ENCODE measurements around the gene TIGD3.

TIGD3 gene

GRCh38 chr11:65351511-65351910, 3.0 kb upstream of the TIGD3 start:
- no peak for DNase-seq (ENCODE audit: low spot score in 2 of 2)
- Mint-ChIP-seq H3K4me1 (peaks cover 22% of the 10 kb centered on the region), H3K4me3 (no peak overlapping the region), H3K27ac (no peak overlapping the region), H3K36me3 (peaks cover 75% of the 10 kb centered on the region), H3K9me3 (no peaks in the 10 kb centered on the region)
- ATAC-seq = no peak

GRCh38 chr11:65352783-65353182, 1.8 kb upstream of the TIGD3 start:
- Mint-ChIP-seq H3K36me3 (peaks cover 62% of the 10 kb centered on the region), H3K27ac (peak overlapping the region; percentile 43), H3K9me3 (no peaks in the 10 kb centered on the region), H3K4me3 (no peak overlapping the region), H3K4me1 (peaks cover 22% of the 10 kb centered on the region)
- ATAC-seq = no peak
- no peak for DNase-seq (ENCODE audit: low spot score in 2 of 2)

GRCh38 chr11:65353376-65353775, 1.2 kb upstream of the TIGD3 start:
- Mint-ChIP-seq H3K36me3 (peaks cover 56% of the 10 kb centered on the region), H3K27ac (peak overlapping the region; percentile 40), H3K4me1 (peaks cover 22% of the 10 kb centered on the region), H3K9me3 (no peaks in the 10 kb centered on the region), H3K4me3 (peak overlapping the region; percentile 89)
- ATAC-seq = no peak
- no peak for DNase-seq (ENCODE audit: low spot score in 2 of 2)

DNA sequence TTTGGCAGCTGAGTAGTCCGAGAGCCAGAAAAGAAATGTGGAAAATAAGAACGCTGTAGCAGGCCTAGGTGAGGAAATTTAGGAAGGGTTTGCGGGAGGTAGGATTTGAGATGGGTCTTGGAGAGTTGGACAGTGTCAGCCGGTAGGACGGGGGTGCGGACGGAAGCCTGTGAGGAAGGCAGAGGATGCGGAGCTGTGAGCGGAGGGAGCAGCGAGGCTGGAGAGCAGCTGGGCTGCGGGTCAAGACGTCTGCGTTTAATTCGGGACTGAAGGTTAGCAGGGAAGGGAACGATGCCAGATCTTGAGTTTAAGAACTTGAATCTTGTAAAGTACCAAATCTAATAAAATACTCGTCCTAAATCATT, 669 bp upstream of the TIGD3 start:
- Mint-ChIP-seq H3K4me1 (peaks cover 22% of the 10 kb centered on the region), H3K27ac (peak overlapping the region; percentile 40), H3K9me3 (no peaks in the 10 kb centered on the region), H3K4me3 (peak overlapping the region; percentile 89), H3K36me3 (peaks cover 51% of the 10 kb centered on the region)
- ATAC-seq = no peak
- DNase-seq (ENCODE audit: low spot score in 2 of 2) = no peak

DNA sequence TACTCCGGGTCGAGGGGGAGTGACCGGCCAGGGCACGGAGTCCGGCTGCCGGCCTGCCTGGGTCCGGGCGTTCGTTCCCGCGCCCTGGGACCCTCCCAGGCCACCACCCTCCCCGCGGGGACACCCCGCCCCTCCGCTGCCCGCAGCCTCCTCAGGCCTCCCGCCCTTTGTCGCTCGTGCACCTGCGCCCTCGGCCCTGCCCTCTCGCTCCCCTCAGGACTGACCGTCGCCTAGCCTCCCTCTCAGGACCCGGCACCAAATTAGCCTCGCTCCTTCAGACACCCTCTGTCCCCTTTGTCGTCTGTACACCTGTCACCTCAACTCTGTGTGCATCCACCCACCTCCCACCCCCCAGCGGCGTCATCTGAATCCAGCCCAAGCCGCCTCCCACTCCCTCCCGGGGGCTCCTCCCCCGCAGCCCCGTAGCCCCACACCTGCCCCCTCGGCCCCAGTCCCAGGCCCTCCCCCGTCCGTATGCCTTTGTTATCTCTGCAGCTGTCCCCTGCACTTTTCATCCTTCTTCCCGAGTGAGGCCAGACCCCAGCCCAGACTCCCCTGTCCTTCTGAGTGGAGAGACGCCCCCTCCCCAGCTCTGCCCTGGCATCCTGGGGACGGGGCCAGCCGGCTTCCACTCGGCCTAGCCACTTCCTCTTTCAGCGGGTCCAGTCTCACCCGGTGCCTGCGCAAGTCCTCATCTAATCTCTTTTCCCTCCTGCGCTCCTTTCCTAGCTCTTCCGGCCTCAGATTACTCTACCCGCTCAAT, 643 bp downstream of the TIGD3 start:
- peak overlapping the region; percentile 89 for H3K4me3 Mint-ChIP-seq
- peak overlapping the region; percentile 92 for H3K27ac Mint-ChIP-seq
- peaks cover 38% of the 10 kb centered on the region for H3K36me3 Mint-ChIP-seq
- H3K4me1 Mint-ChIP-seq = peaks cover 22% of the 10 kb centered on the region
- DNase-seq (ENCODE audit: low spot score in 2 of 2) = peak in 1 of 2 donors; percentile 68
- no peaks in the 10 kb centered on the region for H3K9me3 Mint-ChIP-seq
- peak; percentile 33 for ATAC-seq

GRCh38 chr11:65355776-65356393, 1.3 kb downstream of the TIGD3 start:
- no peak for ATAC-seq
- peaks cover 22% of the 10 kb centered on the region for H3K4me1 Mint-ChIP-seq
- H3K36me3 Mint-ChIP-seq = peaks cover 31% of the 10 kb centered on the region
- peak overlapping the region; percentile 89 for H3K4me3 Mint-ChIP-seq
- no peak for DNase-seq (ENCODE audit: low spot score in 2 of 2)
- H3K9me3 Mint-ChIP-seq = no peaks in the 10 kb centered on the region
- H3K27ac Mint-ChIP-seq = peak overlapping the region; percentile 92

DNA sequence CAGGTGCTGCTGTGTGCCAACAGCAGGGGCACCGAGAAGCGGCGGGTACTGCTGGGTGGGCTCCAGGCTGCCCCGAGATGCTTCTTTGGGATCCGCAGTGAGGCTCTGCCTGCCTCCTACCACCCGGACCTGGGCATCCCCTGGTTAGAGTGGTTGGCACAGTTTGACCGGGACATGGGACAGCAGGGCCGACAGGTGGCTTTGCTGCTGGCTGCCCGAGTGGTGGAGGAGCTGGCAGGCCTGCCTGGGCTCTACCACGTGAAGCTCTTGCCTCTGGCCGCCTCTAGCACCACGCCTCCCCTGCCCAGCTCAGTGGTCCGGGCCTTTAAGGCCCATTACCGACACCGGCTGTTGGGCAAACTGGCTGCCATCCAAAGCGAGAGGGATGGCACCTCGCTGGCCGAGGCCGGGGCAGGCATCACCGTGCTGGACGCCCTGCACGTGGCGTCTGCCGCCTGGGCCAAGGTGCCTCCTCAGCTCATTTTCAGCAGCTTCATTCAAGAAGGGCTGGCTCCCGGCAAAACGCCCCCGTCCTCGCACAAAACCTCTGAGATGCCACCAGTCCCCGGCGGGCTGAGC, 1.9 kb downstream of the TIGD3 start:
- peak overlapping the region; percentile 89 for H3K4me3 Mint-ChIP-seq
- no peaks in the 10 kb centered on the region for H3K9me3 Mint-ChIP-seq

DNA sequence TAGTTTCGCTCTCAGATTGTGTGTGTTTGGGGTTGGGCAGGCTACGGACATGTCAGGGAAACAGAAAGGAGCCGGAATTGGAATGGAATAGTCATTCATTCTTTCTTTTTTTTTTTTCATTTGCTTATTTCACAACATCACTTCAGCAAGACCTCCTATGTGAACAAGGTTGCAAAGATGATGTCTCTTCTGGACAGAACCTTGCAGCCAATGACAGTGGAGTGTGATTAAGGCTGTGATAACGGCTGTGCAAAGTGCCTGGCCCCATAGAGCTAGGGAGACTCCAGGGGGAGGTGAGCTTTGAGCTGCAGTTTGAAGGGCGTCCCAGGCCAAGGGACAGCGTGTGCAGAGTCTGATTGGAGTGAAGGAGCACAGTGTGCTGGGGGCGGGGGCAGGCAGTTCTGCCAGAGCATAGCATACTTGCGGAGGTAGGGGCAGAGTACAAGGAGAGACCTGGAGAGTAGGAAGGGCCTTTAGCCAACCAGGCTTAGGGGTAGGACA, 3.4 kb downstream of the TIGD3 start:
- Mint-ChIP-seq H3K4me1 (peaks cover 26% of the 10 kb centered on the region), H3K27ac (no peak overlapping the region), H3K36me3 (peaks cover 17% of the 10 kb centered on the region), H3K4me3 (no peak overlapping the region), H3K9me3 (no peaks in the 10 kb centered on the region)
- no peak for DNase-seq (ENCODE audit: low spot score in 2 of 2)
- ATAC-seq = no peak

More for the DNA sequence above, 1.9 kb downstream of the TIGD3 start:
- no peak overlapping the region for H3K27ac Mint-ChIP-seq
- ATAC-seq = no peak
- peaks cover 25% of the 10 kb centered on the region for H3K36me3 Mint-ChIP-seq
- DNase-seq (ENCODE audit: low spot score in 2 of 2) = no peak
- H3K4me1 Mint-ChIP-seq = peaks cover 22% of the 10 kb centered on the region

GRCh38 chr11:65362320-65362931, 7.9 kb downstream of the TIGD3 start:
- H3K27ac Mint-ChIP-seq = peak overlapping the region; percentile 1
- DNase-seq (ENCODE audit: low spot score in 2 of 2) (no peak), ATAC-seq (peak; percentile 80)
- H3K4me1 Mint-ChIP-seq = peaks cover 8% of the 10 kb centered on the region
- H3K4me3 Mint-ChIP-seq = no peak overlapping the region
- no peaks in the 10 kb centered on the region for H3K9me3 Mint-ChIP-seq
- peaks cover 6% of the 10 kb centered on the region for H3K36me3 Mint-ChIP-seq

DNA sequence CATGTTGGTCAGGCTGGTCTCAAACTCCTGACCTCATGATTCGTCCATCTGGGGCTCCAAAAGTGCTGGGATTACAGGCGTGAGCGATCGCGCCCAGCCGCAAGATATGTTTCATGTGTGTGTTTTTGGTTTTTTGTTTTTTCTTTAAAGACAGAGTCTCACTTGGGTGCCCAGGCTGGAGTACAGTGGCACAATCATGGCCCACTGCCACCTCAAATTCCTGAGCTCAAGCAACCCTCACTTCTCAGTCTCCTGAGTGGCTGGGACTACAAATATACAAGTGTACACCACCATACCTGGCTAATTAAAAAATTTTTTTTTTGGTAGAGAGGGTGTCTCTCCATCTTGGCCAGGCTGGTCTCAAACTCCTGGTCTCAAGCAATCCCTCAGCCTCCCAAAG, 8.4 kb downstream of the TIGD3 start:
- ATAC-seq = no peak
- H3K4me1 Mint-ChIP-seq = peaks cover 8% of the 10 kb centered on the region
- no peaks in the 10 kb centered on the region for H3K9me3 Mint-ChIP-seq
- H3K27ac Mint-ChIP-seq = no peak overlapping the region
- DNase-seq (ENCODE audit: low spot score in 2 of 2) = no peak
- peaks cover 6% of the 10 kb centered on the region for H3K36me3 Mint-ChIP-seq
- H3K4me3 Mint-ChIP-seq = no peak overlapping the region

DNA sequence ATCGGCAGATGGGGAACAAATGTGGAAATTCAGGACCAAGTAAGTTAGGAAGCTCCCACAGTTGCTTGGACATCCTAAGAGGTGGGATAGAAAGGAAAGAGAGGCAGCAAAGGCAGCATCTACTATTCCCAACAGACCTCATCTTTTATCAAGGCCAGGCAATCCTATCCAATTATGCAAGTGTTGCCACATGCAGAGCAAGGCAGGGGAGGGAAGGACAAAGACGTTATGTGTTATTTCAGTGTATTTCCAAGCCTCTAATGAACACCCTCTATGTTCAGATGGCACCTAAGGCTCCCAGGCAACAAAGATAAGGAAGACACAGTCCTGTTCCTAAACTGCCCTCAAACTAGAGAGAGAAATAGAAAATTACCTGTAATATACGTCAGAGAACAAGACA, 9.2 kb downstream of the TIGD3 start:
- Mint-ChIP-seq H3K36me3 (peaks cover 6% of the 10 kb centered on the region), H3K27ac (no peak overlapping the region), H3K4me3 (no peak overlapping the region), H3K9me3 (no peaks in the 10 kb centered on the region), H3K4me1 (peaks cover 8% of the 10 kb centered on the region)
- DNase-seq (ENCODE audit: low spot score in 2 of 2) (no peak), ATAC-seq (no peak)

- Mint-ChIP-seq H3K36me3 (peaks cover 6% of the 10 kb centered on the region), H3K9me3 (no peaks in the 10 kb centered on the region), H3K27ac (no peak overlapping the region), H3K4me3 (no peak overlapping the region), H3K4me1 (peaks cover 8% of the 10 kb centered on the region)
- peak; percentile 81 for ATAC-seq
- DNase-seq (ENCODE audit: low spot score in 2 of 2) = peak in 1 of 2 donors; percentile 66
These were observed 11.8 kb downstream of the TIGD3 start for GRCh38 chr11:65366340-65366773.

DNA sequence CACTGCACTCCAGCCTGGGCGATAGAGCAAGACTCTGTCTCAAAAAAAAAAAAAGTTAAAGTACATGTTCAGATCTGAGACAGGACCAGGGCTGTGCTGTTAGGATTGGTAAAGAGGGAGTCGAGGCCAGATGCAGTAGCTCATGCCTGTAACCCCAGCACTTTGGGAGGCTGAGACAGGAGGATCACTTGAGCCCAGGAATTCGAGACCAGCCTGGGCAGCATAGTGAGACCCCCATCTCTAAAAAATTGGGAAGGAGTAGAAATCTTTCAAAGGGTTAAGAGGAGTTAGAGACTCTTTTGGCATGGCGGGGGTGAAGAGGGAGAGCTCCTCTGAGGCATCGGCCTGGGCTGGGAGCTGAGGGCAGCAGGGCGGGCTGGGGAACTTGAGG, 16.1 kb downstream of the TIGD3 start:
- Mint-ChIP-seq H3K27ac (peak overlapping the region; percentile 77), H3K9me3 (no peaks in the 10 kb centered on the region), H3K36me3 (no peaks in the 10 kb centered on the region), H3K4me1 (no peaks in the 10 kb centered on the region), H3K4me3 (no peak overlapping the region)
- DNase-seq (ENCODE audit: low spot score in 2 of 2) (no peak), ATAC-seq (no peak)

GRCh38 chr11:65373839-65374580, 19.5 kb downstream of the TIGD3 start:
- no peak for ATAC-seq
- peak overlapping the region; percentile 54 for H3K27ac Mint-ChIP-seq
- no peaks in the 10 kb centered on the region for H3K4me1 Mint-ChIP-seq

GRCh38 chr11:65375012-65375411, 20.5 kb downstream of the TIGD3 start:
- H3K4me3 Mint-ChIP-seq = no peak overlapping the region
- ATAC-seq = no peak
- DNase-seq (ENCODE audit: low spot score in 2 of 2) = no peak
- no peaks in the 10 kb centered on the region for H3K9me3 Mint-ChIP-seq
- peaks cover 2% of the 10 kb centered on the region for H3K4me1 Mint-ChIP-seq
- H3K36me3 Mint-ChIP-seq = no peaks in the 10 kb centered on the region
- peak overlapping the region; percentile 54 for H3K27ac Mint-ChIP-seq

More at GRCh38 chr11:65373839-65374580, 19.5 kb downstream of the TIGD3 start:
- Mint-ChIP-seq H3K4me3 (no peak overlapping the region), H3K36me3 (no peaks in the 10 kb centered on the region), H3K9me3 (no peaks in the 10 kb centered on the region)
- DNase-seq (ENCODE audit: low spot score in 2 of 2) = no peak
